CMK (cell line): Measurements from ENCODE around the gene LRRC3.

ENCODE experiments used
- DNase-seq: peaks from one replicate; pipeline ENCODE4 v3.0.0-alpha.2; 2010; ENCODE audit warnings: low read depth

The LRRC3 gene

GRCh38 chr21:44456915-44457736, 1.8 kb downstream of the LRRC3 start:
- DNase-seq = no peak

- DNase-seq = no peak
Observed at GRCh38 chr21:44458971-44459711, 3.8 kb downstream of the LRRC3 start.

GRCh38 chr21:44459712-44460440, 4.6 kb downstream of the LRRC3 start:
- DNase-seq = no peak

- no peak for DNase-seq
Observed at GRCh38 chr21:44460441-44460755, 5.1 kb downstream of the LRRC3 start.

GRCh38 chr21:44461005-44461404, 5.7 kb downstream of the LRRC3 start:
- DNase-seq = no peak

- DNase-seq = no peak
Observed at GRCh38 chr21:44461464-44462001, 6.2 kb downstream of the LRRC3 start.

- no peak for DNase-seq
Observed at GRCh38 chr21:44462086-44462833, 7.0 kb downstream of the LRRC3 start.

GRCh38 chr21:44462834-44463200, 7.5 kb downstream of the LRRC3 start:
- DNase-seq = no peak

- no peak for DNase-seq
Observed at GRCh38 chr21:44463724-44464123, 8.4 kb downstream of the LRRC3 start.

GRCh38 chr21:44464351-44464750, 9.0 kb downstream of the LRRC3 start:
- no peak for DNase-seq

GRCh38 chr21:44466351-44466954, 11.1 kb downstream of the LRRC3 start:
- no peak for DNase-seq

GRCh38 chr21:44466996-44467858, 11.9 kb downstream of the LRRC3 start:
- no peak for DNase-seq

GRCh38 chr21:44467859-44468195, 12.5 kb downstream of the LRRC3 start:
- DNase-seq = no peak

GRCh38 chr21:44471341-44471740, 16.0 kb downstream of the LRRC3 start:
- DNase-seq = no peak

GRCh38 chr21:44471996-44472395, 16.7 kb downstream of the LRRC3 start:
- DNase-seq = no peak

- DNase-seq = no peak
Observed at GRCh38 chr21:44473915-44474555, 18.7 kb downstream of the LRRC3 start.

GRCh38 chr21:44475266-44475845, 20.0 kb downstream of the LRRC3 start:
- DNase-seq = no peak

GRCh38 chr21:44477131-44477530, 21.8 kb downstream of the LRRC3 start:
- no peak for DNase-seq

- no peak for DNase-seq
Observed at GRCh38 chr21:44477712-44478111, 22.4 kb downstream of the LRRC3 start.
